Stimulated activated CD4-positive, alpha-beta T cell treated with anti-CD3 and anti-CD28 coated beads, Interleukin-4, amount 100 ng/mL, for 1 hour (primary cell): ENCODE data around the gene LRRC75A.
"Not testable (repeated sequence)": the region's sequence is repeated elsewhere in the genome, so short reads cannot be mapped to it uniquely, and the experiment has no call there.

Experiments
- DNase-seq: peaks from one replicate; pipeline ENCODE4 v3.0.0-alpha.2; 2020

LRRC75A gene

GRCh38 chr17:16447676-16448075 is 44.3 kb downstream of the LRRC75A start:
- no peak for DNase-seq

GRCh38 chr17:16446338-16446983 is 45.5 kb downstream of the LRRC75A start:
- DNase-seq, result no peak

- no peak for DNase-seq
These were observed 47.6 kb downstream of the LRRC75A start for GRCh38 chr17:16444258-16444886.

GRCh38 chr17:16443511-16444257 is 48.3 kb downstream of the LRRC75A start:
- peak; percentile 34 for DNase-seq

- no peak for DNase-seq
These were observed 49.1 kb downstream of the LRRC75A start for GRCh38 chr17:16442594-16443510.

- no peak for DNase-seq
These were observed 49.9 kb downstream of the LRRC75A start for GRCh38 chr17:16442141-16442540.

- DNase-seq, result no peak
These were observed 50.9 kb downstream of the LRRC75A start for GRCh38 chr17:16440901-16441629.

- not testable (repeated sequence) for DNase-seq
These were observed 51.6 kb downstream of the LRRC75A start for GRCh38 chr17:16440354-16440753.

- no peak for DNase-seq
These were observed 52.1 kb downstream of the LRRC75A start for GRCh38 chr17:16439811-16440351.

- DNase-seq, result no peak
These were observed 52.6 kb downstream of the LRRC75A start for GRCh38 chr17:16439303-16439791.

- DNase-seq, result peak; percentile 92
These were observed 53.3 kb downstream of the LRRC75A start for GRCh38 chr17:16438557-16439302.

- DNase-seq, result no peak
These were observed 53.8 kb downstream of the LRRC75A start for GRCh38 chr17:16438173-16438556.

GRCh38 chr17:16437083-16437482 is 54.9 kb downstream of the LRRC75A start:
- no peak for DNase-seq

GRCh38 chr17:16435925-16436886 is 55.8 kb downstream of the LRRC75A start:
- DNase-seq, result no peak

- DNase-seq, result no peak
These were observed 57.3 kb downstream of the LRRC75A start for GRCh38 chr17:16434662-16435061.

GRCh38 chr17:16433514-16433913 is 58.5 kb downstream of the LRRC75A start:
- DNase-seq, result no peak

GRCh38 chr17:16432017-16432416 is 60.0 kb downstream of the LRRC75A start:
- DNase-seq, result no peak

GRCh38 chr17:16430650-16431049 is 61.3 kb downstream of the LRRC75A start:
- no peak for DNase-seq

GRCh38 chr17:16429083-16429482 is 62.9 kb downstream of the LRRC75A start:
- no peak for DNase-seq
